Aorta (tissue), 5 donors: ENCODE data around the gene ZFP91. TPM values are rescaled to one million over a fixed set of nuclear protein-coding genes. Genes with fewer than 3 reads are reported as not detected.

ENCODE experiments used
- ATAC-seq: fragments of 200-7000 bp; cut with Tn5 transposase; one replicate; pipeline ENCODE4 v1.9.1; 2022; ENCODE audit warnings: moderate library complexity; ENCODE audit not compliant: low FRiP score
- DNase-seq, 2 donors: peaks; one replicate each; pipeline ENCODE4 v3.0.0-alpha.2; 2020
- H3K27ac ChIP-seq, 2 donors: one replicate each; pipeline ENCODE4 v1.5.1; 2013; ENCODE audit warnings: low read length in 2 of 2, mild to moderate bottlenecking in 2 of 2, moderate library complexity in 2 of 2, control low read depth in 1 of 2, inconsistent platforms in 1 of 2, low read depth in 1 of 2
- H3K27me3 ChIP-seq, 2 donors: one replicate each; pipeline ENCODE4 v1.6.1; 2013; ENCODE audit warnings: control low read depth in 1 of 2, low read length in 1 of 2, mild to moderate bottlenecking in 1 of 2, moderate library complexity in 1 of 2; ENCODE audit not compliant: insufficient read depth in 2 of 2, control insufficient read depth in 1 of 2
- H3K36me3 ChIP-seq, 2 donors: one replicate each; pipeline ENCODE4 v1.6.1; 2013; ENCODE audit warnings: control low read depth in 1 of 2, low read length in 1 of 2, mild to moderate bottlenecking in 1 of 2; ENCODE audit not compliant: insufficient read depth in 2 of 2, control insufficient read depth in 1 of 2
- H3K4me1 ChIP-seq, 2 donors: one replicate each; pipeline ENCODE4 v1.6.1; 2013; ENCODE audit warnings: low read length in 2 of 2, control low read depth in 1 of 2, mild to moderate bottlenecking in 1 of 2, moderate library complexity in 1 of 2; ENCODE audit not compliant: insufficient read depth in 2 of 2, control insufficient read depth in 1 of 2
- H3K4me3 ChIP-seq, 2 donors: one replicate each; pipeline ENCODE4 v1.5.1; 2013; ENCODE audit warnings: low read length in 2 of 2, control low read depth in 1 of 2, mild to moderate bottlenecking in 1 of 2
- H3K9me3 ChIP-seq: one replicate; pipeline ENCODE4 v1.6.1; 2013; ENCODE audit warnings: mild to moderate bottlenecking, low read length; ENCODE audit not compliant: control insufficient read depth
- WGBS, 2 donors: extraction: QIAGEN DNeasy Blood & Tissue Kit; methylation state at CpG; one replicate each; pipeline ENCODE4 v1.1.7; 2013; 5-methylcytosine and 5-hydroxymethylcytosine counted together
- intact Hi-C, 2 donors: fragments of 100-400 bp; cut with DNase I; formaldehyde crosslinking; loops; one replicate each; pipeline versions ENCODE4 v1.14.2 to v1.15.0; 2022
- polyA plus RNA-seq, 2 donors: library from polyadenylated mRNA; stranded (reverse); fragments of 200-250 nt; gene quantifications; one replicate each; pipeline ENCODE4 v1.2.3, GENCODE V29; 2013
- total RNA-seq, 2 donors: library from RNA; stranded (reverse); fragmentation: NEBNext Ultra II Directional; extraction: Animal tissue kit (Norgen Biotek cat#: 25700); gene quantifications; one replicate each; pipeline ENCODE4 v1.2.1, GENCODE V29; 2021
- donor health status: healthy with polysubstance abuse.
- donor health status: Bipolar disorder and iron deficiency.
- donor health status: DM: no; HTN: no; CAD: no.
- donor health status: DM: no; HTN: no; CAD: no.
- donor health status: DM: yes; HTN: yes; CAD: no.

Gene ZFP91
- total and polyA plus RNA-seq, 4 donors: 20.3 to 57.1 (median 44.7) TPM

GRCh38 chr11:58596621-58597020 is 17.8 kb downstream of the ZFP91 start:
- 85 to 86% methylated on average over 3 of the region's 3 CpGs for WGBS, 2 donors
- intact Hi-C loops: no loop called here
- no peaks in the 10 kb centered on the region for H3K4me1 ChIP-seq

GRCh38 chr11:58597486-58598144 is 18.8 kb downstream of the ZFP91 start:
- Histone ChIP-seq H3K27me3 (no peaks in the 10 kb centered on the region), H3K36me3 (no peaks in the 10 kb centered on the region), H3K4me1 (no peaks in the 10 kb centered on the region), H3K4me3 (no peak overlapping the region), H3K27ac (no peak overlapping the region), H3K9me3 (no peaks in the 10 kb centered on the region)
- ATAC-seq (no peak), DNase-seq (no peak)
- intact Hi-C loops: no loop called here
- 84 to 86% methylated on average over 3 of the region's 3 CpGs for WGBS, 2 donors

More at GRCh38 chr11:58596621-58597020, 17.8 kb downstream of the ZFP91 start:
- ATAC-seq (no peak), DNase-seq (no peak)
- no peaks in the 10 kb centered on the region for H3K36me3 ChIP-seq
- H3K27me3 ChIP-seq: no peaks in the 10 kb centered on the region
- H3K4me3 ChIP-seq: no peak overlapping the region
- no peak overlapping the region for H3K27ac ChIP-seq
- no peaks in the 10 kb centered on the region for H3K9me3 ChIP-seq

- Histone ChIP-seq H3K4me3 (no peak overlapping the region), H3K36me3 (no peaks in the 10 kb centered on the region), H3K27me3 (no peaks in the 10 kb centered on the region), H3K9me3 (no peaks in the 10 kb centered on the region), H3K27ac (no peak overlapping the region), H3K4me1 (no peaks in the 10 kb centered on the region)
- WGBS, 2 donors: 95 to 98% methylated on average over 2 of the region's 2 CpGs
- no peak for DNase-seq
- no peak for ATAC-seq
- intact Hi-C loops: no loop called here
Observed at GRCh38 chr11:58600510-58600909, 21.6 kb downstream of the ZFP91 start.

GRCh38 chr11:58606930-58607714 is 28.3 kb downstream of the ZFP91 start:
- Histone ChIP-seq H3K36me3 (peaks cover 0 to 2% of the 10 kb centered on the region in 2 donors), H3K9me3 (no peaks in the 10 kb centered on the region), H3K27ac (no peak overlapping the region), H3K27me3 (no peaks in the 10 kb centered on the region), H3K4me3 (no peak overlapping the region), H3K4me1 (no peaks in the 10 kb centered on the region)
- 81 to 86% methylated on average over 4 of the region's 4 CpGs for WGBS, 2 donors
- intact Hi-C loops: no loop called here
- DNase-seq: no peak
- ATAC-seq: no peak

GRCh38 chr11:58608331-58608730 is 29.5 kb downstream of the ZFP91 start:
- Histone ChIP-seq H3K27ac (no peak overlapping the region), H3K4me1 (no peaks in the 10 kb centered on the region), H3K27me3 (no peaks in the 10 kb centered on the region), H3K9me3 (no peaks in the 10 kb centered on the region), H3K36me3 (peaks cover 0 to 4% of the 10 kb centered on the region in 2 donors), H3K4me3 (no peak overlapping the region)
- no peak for ATAC-seq
- intact Hi-C loops: no loop called here
- DNase-seq: no peak
- WGBS, 2 donors: 84 to 97% methylated on average over 5 of the region's 5 CpGs

- no peaks in the 10 kb centered on the region for H3K9me3 ChIP-seq
- WGBS, 2 donors: 90 to 92% methylated on average over 8 of the region's 8 CpGs
- ATAC-seq: no peak
- intact Hi-C loops: no loop called here
- peaks cover 0 to 4% of the 10 kb centered on the region in 2 donors for H3K36me3 ChIP-seq
- no peak overlapping the region for H3K27ac ChIP-seq
- H3K4me1 ChIP-seq: no peaks in the 10 kb centered on the region
- no peak for DNase-seq
- H3K4me3 ChIP-seq: no peak overlapping the region
- H3K27me3 ChIP-seq: no peaks in the 10 kb centered on the region
Observed at GRCh38 chr11:58609723-58610122, 30.9 kb downstream of the ZFP91 start.

- no peak overlapping the region for H3K27ac ChIP-seq
- peaks cover 4 to 5% of the 10 kb centered on the region in 2 donors for H3K36me3 ChIP-seq
- 93 to 96% methylated on average over 2 of the region's 2 CpGs for WGBS, 2 donors
Observed at GRCh38 chr11:58613228-58613627, 34.4 kb downstream of the ZFP91 start.

GRCh38 chr11:58615559-58615958 is 36.7 kb downstream of the ZFP91 start:
- intact Hi-C loops: no loop called here
- WGBS, 2 donors: 82 to 92% methylated on average over 1 of the region's 1 CpG
- H3K36me3 ChIP-seq: peaks cover 2 to 5% of the 10 kb centered on the region in 2 donors
- DNase-seq (no peak), ATAC-seq (no peak)
- no peaks in the 10 kb centered on the region for H3K4me1 ChIP-seq
- H3K27me3 ChIP-seq: no peaks in the 10 kb centered on the region
- no peak overlapping the region for H3K27ac ChIP-seq
- H3K4me3 ChIP-seq: no peak overlapping the region
- H3K9me3 ChIP-seq: no peaks in the 10 kb centered on the region

More at GRCh38 chr11:58613228-58613627, 34.4 kb downstream of the ZFP91 start:
- no peaks in the 10 kb centered on the region for H3K27me3 ChIP-seq
- no peaks in the 10 kb centered on the region for H3K9me3 ChIP-seq
- DNase-seq (no peak), ATAC-seq (no peak)
- intact Hi-C loops: no loop called here
- no peaks in the 10 kb centered on the region for H3K4me1 ChIP-seq
- H3K4me3 ChIP-seq: no peak overlapping the region

- 54 to 59% methylated on average over 4 of the region's 4 CpGs for WGBS, 2 donors
- ATAC-seq: no peak
- H3K9me3 ChIP-seq: no peaks in the 10 kb centered on the region
- H3K4me3 ChIP-seq: no peak overlapping the region
- H3K27me3 ChIP-seq: no peaks in the 10 kb centered on the region
- no peak overlapping the region for H3K27ac ChIP-seq
- H3K4me1 ChIP-seq: no peaks in the 10 kb centered on the region
- H3K36me3 ChIP-seq: peaks cover 2 to 5% of the 10 kb centered on the region in 2 donors
- DNase-seq: no peak
- intact Hi-C loops: no loop called here
Observed at GRCh38 chr11:58616594-58616993, 37.7 kb downstream of the ZFP91 start.
